Calu3 (cell line): Measurements from ENCODE around the gene MBNL1. TPM values are rescaled to one million over a fixed set of nuclear protein-coding genes. Genes with fewer than 3 reads are reported as not detected.

Experiments used
- BruUV-seq: library from RNA; stranded (reverse); fragments of 400-500 nt; replicated peaks from 2 replicates; lab custom pipeline; 2021; lab: Mats Ljungman, UMichigan
- CTCF ChIA-PET: fragments of 300-600 bp; sonication (Branson Sonifier 250); formaldehyde crosslinking; loops from one replicate; lab custom pipeline; 2022; ENCODE audit warnings: antibody characterized with exemption; lab: Charles Lee
- DNase-seq: peaks from one replicate; pipeline ENCODE4 v3.0.0; 2022
- H3K27ac Mint-ChIP-seq: one replicate; pipeline ENCODE4 v1.8.0; 2022; ENCODE audit warnings: mixed read lengths; ENCODE audit not compliant: unreplicated experiment
- H3K27me3 Mint-ChIP-seq: one replicate; pipeline ENCODE4 v1.8.0; 2022; ENCODE audit warnings: mixed read lengths; ENCODE audit not compliant: unreplicated experiment
- H3K36me3 Mint-ChIP-seq: one replicate; pipeline ENCODE4 v1.8.0; 2022; ENCODE audit warnings: mild to moderate bottlenecking, moderate library complexity, mixed read lengths; ENCODE audit not compliant: insufficient read depth, unreplicated experiment
- H3K4me1 Mint-ChIP-seq: one replicate; pipeline ENCODE4 v1.8.0; 2022; ENCODE audit warnings: mild to moderate bottlenecking, low read depth, mixed read lengths; ENCODE audit not compliant: unreplicated experiment
- H3K4me3 Mint-ChIP-seq: one replicate; pipeline ENCODE4 v1.8.0; 2022; ENCODE audit warnings: mild to moderate bottlenecking, low read depth, moderate library complexity, mixed read lengths; ENCODE audit not compliant: unreplicated experiment
- H3K9me3 Mint-ChIP-seq: one replicate; pipeline ENCODE4 v1.8.0; 2022; ENCODE audit warnings: low read depth, mixed read lengths; ENCODE audit not compliant: unreplicated experiment
- intact Hi-C: fragments of 100-400 bp; cut with micrococcal nuclease; formaldehyde crosslinking; loops from one replicate; pipeline ENCODE4 v1.10.0; 2022; ENCODE audit not compliant: unreplicated experiment
- total RNA-seq: library from RNA; stranded (reverse); gene quantifications from 2 replicates; pipeline ENCODE4 v1.2.3, GENCODE V29; 2022
- TF ChIP-seq, protein P1 (sequence below): fragments of 200-600 bp; IDR thresholded peaks from one replicate; pipeline ENCODE4 v1.8.0; 2022; ENCODE audit warnings: antibody characterized with exemption; ENCODE audit not compliant: unreplicated experiment

Gene MBNL1
- total RNA-seq, 1 experiment from 2014 or later = 183 TPM

DNA sequence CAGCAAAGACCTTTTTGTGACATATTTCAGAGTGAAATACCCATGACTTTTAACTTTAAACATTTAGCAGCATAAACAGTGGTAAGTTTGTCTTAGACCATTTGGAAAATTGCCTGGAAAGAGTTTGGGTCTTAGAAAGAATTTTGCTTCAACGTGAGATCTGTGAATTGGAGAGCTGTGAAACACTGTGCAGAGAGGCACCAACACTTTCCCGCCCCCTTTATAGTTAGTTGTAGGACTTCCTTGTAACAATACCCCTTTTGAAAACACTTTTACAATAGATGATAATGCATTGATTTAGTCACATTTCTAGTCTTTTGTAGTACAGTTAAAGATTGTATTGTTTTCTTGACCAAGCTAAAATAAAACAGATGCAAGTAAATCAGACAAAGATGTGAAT lies 43.5 kb upstream of the MBNL1 start:
- no TSS peak for BruUV-seq
- Mint-ChIP-seq H3K9me3 (no peaks in the 10 kb centered on the region), H3K36me3 (no peaks in the 10 kb centered on the region), H3K4me3 (no peak overlapping the region), H3K27me3 (no peaks in the 10 kb centered on the region), H3K27ac (no peak overlapping the region), H3K4me1 (peaks cover 11% of the 10 kb centered on the region)
- CTCF ChIA-PET = interaction anchor here (0.7 kb wide), 1 partner anchor 127 kb away, joined by 3 read pairs; no protein-coding TSS in a partner anchor
- DNase-seq = no peak
- TF ChIP-seq, protein P1, sequence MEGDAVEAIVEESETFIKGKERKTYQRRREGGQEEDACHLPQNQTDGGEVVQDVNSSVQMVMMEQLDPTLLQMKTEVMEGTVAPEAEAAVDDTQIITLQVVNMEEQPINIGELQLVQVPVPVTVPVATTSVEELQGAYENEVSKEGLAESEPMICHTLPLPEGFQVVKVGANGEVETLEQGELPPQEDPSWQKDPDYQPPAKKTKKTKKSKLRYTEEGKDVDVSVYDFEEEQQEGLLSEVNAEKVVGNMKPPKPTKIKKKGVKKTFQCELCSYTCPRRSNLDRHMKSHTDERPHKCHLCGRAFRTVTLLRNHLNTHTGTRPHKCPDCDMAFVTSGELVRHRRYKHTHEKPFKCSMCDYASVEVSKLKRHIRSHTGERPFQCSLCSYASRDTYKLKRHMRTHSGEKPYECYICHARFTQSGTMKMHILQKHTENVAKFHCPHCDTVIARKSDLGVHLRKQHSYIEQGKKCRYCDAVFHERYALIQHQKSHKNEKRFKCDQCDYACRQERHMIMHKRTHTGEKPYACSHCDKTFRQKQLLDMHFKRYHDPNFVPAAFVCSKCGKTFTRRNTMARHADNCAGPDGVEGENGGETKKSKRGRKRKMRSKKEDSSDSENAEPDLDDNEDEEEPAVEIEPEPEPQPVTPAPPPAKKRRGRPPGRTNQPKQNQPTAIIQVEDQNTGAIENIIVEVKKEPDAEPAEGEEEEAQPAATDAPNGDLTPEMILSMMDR = no peak
- intact Hi-C loops = no loop called here

DNA sequence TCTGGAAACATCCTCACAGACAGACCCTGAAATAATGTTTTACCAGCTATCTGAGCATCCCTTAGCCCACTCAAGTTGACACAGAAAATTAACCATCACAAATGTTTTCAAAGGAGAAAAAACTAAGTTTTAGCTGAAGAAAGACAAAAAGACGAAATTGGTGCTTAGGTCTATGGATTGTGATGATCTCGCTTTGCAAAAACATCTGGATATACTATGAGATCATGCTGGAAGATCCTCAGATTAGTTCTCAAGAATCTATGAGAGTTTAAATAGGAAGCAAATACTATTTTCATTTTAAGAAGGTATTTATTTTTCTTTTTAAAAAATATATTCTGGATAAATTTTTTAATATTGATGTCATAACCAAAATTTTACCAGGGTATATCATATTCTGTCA lies 42.6 kb upstream of the MBNL1 start:
- intact Hi-C loops = no loop called here
- TF ChIP-seq, protein P1 = no peak
- Mint-ChIP-seq H3K4me3 (no peak overlapping the region), H3K9me3 (no peaks in the 10 kb centered on the region), H3K27me3 (no peaks in the 10 kb centered on the region), H3K4me1 (peaks cover 11% of the 10 kb centered on the region), H3K27ac (no peak overlapping the region), H3K36me3 (no peaks in the 10 kb centered on the region)
- CTCF ChIA-PET = no interaction called here
- no peak for DNase-seq
- BruUV-seq = no TSS peak

GRCh38 chr3:152227027-152227426 lies 41.7 kb upstream of the MBNL1 start:
- BruUV-seq = no TSS peak
- no peak overlapping the region for H3K4me3 Mint-ChIP-seq
- no peaks in the 10 kb centered on the region for H3K36me3 Mint-ChIP-seq
- peaks cover 11% of the 10 kb centered on the region for H3K4me1 Mint-ChIP-seq
- TF ChIP-seq, protein P1 = no peak
- CTCF ChIA-PET = no interaction called here
- H3K9me3 Mint-ChIP-seq = no peaks in the 10 kb centered on the region
- no peak for DNase-seq
- intact Hi-C loops = no loop called here
- H3K27ac Mint-ChIP-seq = no peak overlapping the region
- no peaks in the 10 kb centered on the region for H3K27me3 Mint-ChIP-seq

DNA sequence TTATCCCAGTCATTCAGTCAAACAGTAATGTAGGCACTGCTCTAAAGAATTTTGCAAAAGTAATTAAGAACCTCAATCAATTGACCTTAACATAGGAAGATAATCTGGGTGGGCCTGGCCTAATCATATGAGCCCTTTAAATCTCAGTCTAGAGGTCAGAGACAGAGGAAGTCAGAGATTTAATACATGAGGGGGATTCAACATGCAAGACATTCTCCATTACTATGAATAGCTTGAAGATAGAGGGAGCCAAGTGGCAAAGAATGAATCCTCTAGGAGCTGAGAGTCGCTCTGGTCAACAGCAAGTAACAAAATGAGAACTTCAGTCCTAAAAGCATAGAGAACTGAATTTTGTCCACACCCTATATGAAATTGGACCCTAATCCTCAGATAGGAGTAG lies 39.0 kb upstream of the MBNL1 start:
- Mint-ChIP-seq H3K9me3 (no peaks in the 10 kb centered on the region), H3K4me1 (peaks cover 11% of the 10 kb centered on the region), H3K4me3 (no peak overlapping the region), H3K27me3 (no peaks in the 10 kb centered on the region), H3K36me3 (no peaks in the 10 kb centered on the region), H3K27ac (no peak overlapping the region)
- intact Hi-C loops = no loop called here
- no peak for DNase-seq
- TF ChIP-seq, protein P1 = no peak
- BruUV-seq = no TSS peak
- CTCF ChIA-PET = interaction anchor here (0.5 to 1.0 kb wide), 3 partner anchors 36 to 874 kb away, joined by 3 to 4 read pairs (median 3); no protein-coding TSS in a partner anchor
